Myocyte (in vitro differentiated cells): Measurements from ENCODE around the gene FURIN. TPM values are rescaled to one million over a fixed set of nuclear protein-coding genes. Genes with fewer than 3 reads are reported as not detected.
"Not testable (repeated sequence)": the region's sequence is repeated elsewhere in the genome, so short reads cannot be mapped to it uniquely, and the experiment has no call there.

ENCODE experiments used
- DNase-seq: peaks from one replicate; pipeline ENCODE4 v3.0.0-alpha.2; 2012; ENCODE audit warnings: low read depth
- polyA plus RNA-seq: library from polyadenylated mRNA; unstranded; fragments of >200 nt; gene quantifications from one replicate; pipeline ENCODE4 v1.2.1, GENCODE V29; 2012; ENCODE audit warnings: missing spikeins
- total RNA-seq: library from RNA; depleted of rRNA; stranded (reverse); fragments of >200 nt; gene quantifications from 2 replicates; pipeline ENCODE4 v1.2.3, GENCODE V29; 2014

The FURIN gene
- 38.5 and 42.1 TPM in 2 replicates for total RNA-seq
- polyA plus RNA-seq, result 51.1 TPM

DNA sequence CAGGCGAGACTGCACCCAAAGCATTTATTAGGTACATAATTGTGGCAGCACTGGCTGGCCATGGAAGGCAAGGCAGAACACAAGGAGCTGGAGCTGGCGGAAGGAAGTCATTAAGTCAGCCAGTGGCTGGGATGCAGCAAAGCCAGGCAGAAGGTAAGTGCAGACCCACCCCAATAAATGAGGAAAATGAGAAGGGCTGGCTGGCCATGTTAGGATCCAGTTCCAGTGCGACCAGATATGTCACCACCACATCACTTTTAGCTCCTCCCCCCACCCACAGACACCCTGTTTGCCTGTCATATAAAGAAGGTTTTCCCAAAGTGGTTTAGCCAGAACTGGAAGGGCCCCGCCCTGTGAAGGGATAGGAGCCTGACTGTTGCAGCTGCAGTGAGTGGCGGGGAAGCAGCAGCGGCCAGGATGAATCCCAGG, at the start of gene FURIN:
Gene FURIN (plus strand): TSS at position 328 of the 429 bp plus-strand sequence. CDS start 7,153 bp downstream, outside the sequence.
- peak; percentile 50 for DNase-seq

DNA sequence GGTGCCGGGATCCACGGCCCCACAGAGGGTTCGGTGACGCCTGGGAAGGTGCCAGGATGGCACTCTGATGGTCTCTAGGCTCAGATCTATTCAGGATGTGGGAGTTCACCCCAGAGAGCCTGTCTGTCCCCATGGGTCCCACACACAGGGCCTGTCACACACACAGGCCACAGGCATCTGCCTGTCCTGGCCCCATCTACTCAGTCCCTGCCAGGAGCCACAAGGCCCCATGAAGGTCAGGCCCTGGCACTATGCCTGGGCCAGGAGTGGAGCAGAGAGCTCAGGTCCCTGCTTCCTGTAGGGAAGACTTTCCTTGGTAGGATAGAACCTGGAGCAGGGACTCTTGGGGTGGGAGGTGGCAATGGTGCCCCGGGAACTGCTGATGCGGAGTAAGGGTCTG, 49.0 kb upstream of the FURIN start:
- peak; percentile 82 for DNase-seq

DNA sequence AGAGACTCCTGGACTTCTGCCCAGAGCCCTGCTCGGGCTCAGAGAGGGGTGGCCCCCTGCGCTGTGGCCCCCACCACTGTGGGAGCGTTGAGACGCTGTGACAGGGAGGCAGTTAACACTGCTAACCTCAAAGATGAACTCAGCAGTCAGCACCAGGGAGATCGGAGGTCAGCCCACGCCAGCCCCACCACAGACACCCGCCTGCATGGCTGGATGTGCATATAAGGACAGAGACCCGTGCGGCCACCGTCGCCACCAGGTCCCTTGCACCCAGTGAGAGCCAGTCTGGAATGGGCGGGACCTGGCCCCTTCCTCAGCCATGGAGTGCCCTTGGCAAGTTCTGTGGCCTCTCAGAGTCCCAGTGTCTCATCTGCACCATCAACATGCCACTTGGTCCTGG, 48.5 kb upstream of the FURIN start:
- peak; percentile 15 for DNase-seq

DNA sequence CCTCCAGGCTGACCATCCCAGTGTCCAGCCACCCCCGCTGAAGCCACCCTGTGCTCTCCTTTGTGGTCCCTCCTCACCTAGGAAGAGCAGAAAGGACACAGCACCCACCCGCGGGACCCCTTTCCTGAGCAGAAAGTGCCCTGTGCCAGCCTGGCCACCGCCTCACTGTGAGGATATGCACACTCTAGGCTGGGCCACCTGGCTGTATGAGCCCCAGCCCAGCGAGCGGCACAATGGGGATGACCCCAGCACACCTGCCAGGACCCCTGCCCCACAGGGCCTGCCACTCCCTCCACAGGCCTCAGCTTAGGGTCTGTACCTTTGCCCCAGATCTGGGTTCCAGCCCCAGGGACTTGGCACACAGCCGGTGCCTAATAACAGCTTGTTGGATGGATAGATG, 47.9 kb upstream of the FURIN start:
- DNase-seq, result no peak

DNA sequence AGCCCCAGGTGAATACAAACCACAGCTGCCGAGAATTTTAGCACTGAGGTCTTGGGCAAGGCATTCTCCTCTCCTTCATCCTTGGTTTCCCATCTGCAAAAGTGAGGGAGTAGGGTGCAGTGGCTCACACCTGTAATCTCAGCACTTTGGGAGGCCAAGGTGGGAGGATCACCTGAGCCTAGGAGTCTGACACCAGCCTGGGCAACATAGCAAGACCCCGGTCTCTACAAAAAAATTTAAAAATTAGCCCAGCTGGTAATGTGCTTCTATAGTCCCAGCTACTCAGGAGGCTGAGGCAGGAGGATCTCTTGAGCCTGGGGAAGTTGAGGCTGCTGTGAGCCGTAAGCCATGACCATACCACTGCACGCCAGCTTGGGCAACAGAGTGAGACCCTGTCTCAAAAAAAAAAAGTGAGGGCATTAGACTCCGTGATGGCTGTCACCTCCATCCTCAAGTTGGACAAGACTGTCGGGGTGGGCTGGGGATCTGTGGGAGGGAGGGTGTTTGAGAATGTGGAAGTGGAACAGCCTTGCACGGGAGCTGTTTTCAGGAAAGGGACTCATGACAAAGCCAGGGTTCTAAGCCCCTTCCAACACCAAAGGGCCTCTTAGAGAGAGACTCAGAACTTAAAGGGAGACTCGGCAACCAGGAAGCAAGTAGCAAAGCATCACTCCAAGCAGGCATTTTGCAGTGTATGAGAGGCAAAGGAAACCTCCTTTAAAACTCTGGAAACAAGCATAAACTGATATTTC, 46.0 kb upstream of the FURIN start:
- DNase-seq, result no peak

DNA sequence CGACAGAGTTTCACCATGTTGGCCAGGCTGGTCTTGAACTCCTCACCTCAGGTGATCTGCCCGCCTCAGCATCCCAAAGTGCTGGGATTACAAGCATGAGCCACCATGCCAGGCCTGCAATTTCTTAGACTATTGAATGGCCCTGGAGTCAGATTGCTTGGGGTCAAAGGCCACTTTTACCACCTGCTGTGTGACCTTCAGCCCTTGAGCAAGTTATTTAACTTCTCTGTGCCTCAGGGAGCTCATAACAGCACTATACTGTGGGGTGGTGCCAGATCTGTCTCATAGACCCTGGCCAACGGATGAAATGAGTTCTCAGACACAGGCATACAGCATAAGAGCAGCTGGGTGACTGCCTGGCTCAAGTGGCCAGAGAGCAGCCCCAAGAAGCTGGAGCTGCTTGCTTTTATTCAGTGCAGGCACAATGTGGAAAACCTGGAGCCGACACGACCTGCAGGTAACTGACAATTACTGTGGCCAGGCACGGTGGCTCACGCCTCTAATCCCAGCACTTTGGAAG, 44.9 kb upstream of the FURIN start:
- DNase-seq, result no peak

DNA sequence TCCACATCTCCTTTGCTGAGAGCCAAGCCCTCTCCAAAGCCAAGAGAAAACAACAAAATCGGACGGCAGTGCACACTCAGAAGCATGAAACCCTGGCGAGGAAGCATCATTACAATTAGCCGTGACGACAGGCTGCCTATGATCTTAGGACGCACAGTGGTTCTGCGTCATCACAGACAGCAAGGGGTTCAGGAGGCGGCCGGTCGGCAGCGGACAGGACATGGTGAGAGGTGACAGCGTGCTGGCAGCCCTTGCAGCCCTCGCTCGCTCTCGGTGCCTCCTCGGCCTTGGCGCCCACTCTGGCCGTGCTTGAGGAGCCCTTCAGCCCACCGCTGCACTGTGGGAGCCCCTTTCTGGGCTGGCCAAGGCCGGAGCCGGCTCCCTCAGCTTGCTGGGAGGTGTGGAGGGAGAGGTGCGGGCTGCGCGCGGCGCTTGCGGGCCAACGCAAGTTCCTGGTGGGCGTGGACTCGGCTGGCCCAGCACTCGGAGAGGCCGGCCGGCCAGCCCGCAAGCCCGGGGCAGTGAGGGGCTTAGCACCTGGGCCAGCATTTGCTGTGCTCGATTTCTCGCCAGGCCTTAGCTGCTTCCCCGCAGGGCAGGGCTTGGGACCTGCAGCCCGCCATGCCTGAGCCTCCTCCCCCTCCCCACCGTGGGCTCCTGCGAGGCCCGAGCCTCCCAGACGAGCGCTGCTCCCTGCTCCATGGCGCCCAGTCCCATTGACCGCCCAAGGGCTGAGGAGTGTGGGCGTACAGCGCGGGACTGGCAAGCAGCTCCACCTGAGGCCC, 43.1 kb upstream of the FURIN start:
- not testable (repeated sequence) for DNase-seq

DNA sequence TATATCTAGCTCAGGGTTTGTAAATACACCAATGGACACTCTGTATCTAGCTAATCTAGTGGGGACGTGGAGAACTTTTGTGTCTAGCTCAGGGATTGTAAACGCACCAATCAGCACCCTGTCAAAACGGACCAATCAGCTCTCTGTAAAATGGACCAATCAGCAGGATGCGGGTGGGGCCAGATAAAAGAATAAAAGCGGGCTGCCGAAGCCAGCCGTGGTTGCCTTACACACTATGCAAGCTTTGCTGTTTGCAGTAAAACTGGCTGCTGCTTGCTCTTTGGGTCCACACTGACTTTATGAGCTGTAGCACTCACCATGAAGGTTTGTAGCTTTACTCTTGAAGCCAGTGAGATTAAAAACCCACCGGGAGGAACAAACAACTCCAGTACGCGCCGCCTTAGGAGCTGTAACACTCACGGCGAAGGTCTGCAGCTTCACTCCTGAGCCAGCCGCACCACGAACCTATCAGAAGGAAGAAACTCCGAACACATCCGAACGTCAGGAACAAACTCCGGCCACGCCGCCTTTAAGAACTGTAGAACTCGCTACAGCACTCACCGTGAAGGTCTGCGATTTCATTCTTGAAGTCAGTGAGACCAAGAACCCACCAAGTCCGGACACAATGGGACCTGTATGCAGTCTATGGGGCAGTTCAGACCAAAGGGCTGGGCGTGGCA, 42.0 kb upstream of the FURIN start:
- DNase-seq, result not testable (repeated sequence)

DNA sequence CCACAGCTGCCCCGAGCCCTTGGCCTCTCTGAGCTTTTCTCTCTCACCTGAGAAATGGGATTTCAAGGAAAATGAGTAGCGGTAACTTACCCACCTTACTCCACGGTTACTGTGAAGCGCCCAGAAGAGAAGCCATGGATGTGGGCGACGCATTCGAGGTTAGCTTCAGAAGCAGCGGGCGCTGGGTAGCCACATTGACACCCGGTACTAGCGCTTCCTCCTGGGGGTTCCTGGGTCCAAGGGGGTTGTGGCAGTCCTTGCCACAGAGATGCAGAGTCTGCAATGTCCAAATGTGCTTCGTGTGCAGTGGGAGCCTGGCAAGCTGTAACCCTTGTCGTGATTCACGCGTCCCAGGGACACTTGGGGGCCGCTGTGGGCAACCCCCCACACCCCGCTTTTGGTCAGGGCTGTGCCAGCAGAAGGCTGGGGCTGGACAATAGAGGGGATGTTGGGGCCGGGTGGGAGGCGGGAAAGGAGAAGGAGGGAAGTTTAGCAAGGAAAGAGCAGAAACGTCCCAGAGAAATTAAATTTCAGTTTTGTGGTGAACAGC, 41.4 kb upstream of the FURIN start:
- DNase-seq, result no peak

DNA sequence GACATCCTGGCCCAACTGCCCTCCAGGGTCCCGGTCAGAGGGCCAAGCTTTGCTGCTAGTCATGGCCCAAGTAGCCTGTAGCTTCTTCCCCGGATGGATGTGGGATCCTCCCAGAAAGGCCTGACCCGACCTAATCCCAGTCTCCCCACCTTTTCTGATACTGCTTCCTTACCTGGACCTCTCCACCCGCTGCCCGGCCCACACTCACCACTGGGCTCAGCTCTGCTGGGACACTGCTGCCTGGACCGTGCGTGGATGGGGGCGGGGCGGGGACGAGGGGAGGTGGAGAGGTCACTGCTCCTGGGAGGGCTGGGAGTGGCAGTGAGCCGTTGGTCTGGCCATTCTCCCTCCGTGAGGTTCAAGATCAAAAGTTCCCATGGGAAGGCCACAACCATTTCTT, 40.3 kb upstream of the FURIN start:
- no peak for DNase-seq

DNA sequence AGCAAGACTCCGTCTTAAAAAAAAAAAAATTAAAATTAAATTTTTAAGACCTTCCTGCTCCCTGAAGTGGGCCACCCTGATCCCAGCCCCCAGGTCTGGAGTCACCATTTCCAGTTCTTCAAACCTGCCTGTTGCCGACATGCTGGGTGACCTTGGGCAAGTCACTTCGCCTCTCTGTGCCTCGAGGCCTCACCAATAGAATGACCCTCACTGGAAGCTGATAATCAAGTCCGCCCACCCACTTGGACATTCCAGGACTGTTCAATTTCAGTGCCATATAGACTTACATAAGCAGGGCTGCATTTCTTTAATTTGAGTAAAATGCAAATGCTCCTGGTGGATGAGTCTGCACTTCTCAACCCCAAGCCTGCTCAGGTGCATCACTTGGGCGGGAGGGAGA, 39.3 kb upstream of the FURIN start:
- no peak for DNase-seq

DNA sequence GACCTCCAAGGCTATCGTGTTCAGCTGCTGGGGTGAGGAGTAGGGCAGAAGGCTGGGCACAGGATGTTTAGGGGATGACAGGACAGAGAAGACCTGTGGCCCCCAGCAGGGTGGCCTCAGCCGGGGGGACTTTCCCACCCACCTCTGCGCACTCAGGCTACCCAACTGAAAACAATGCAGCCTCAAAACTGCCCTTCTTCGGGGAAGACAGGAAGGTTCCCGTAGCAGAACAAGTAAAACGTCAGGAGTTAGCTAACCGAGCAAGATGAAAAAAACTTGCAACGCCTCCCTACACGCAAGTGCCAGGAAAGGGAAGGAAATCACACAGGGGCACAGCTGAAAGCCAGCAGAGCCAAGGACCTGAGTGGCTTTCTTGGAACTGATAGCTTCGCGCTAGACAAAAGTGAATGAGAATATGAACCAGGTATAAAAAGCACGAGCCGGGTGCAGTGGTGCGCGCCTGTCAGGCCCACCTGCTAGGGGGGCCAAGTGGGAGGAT, 38.4 kb upstream of the FURIN start:
- DNase-seq, result no peak

DNA sequence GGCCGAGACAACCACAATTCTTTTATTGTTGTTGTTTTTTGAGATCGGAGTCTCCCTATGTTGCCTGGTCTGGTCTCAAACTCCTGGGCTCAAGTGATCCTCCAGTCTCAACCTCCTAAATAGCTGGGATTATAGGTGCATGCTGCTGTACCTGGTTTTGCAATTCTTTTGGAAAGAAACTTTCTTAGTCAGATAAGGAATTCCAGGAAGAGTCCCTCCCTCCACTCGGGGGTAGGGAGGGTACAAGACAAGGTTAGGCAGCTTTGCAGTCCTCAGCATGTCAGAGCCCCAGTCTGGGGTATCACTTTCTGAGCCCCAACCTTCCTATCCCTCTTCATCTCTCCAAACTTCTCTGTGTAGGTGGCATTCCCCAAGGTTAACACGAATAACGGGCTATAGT, 33.8 kb upstream of the FURIN start:
- DNase-seq, result no peak

DNA sequence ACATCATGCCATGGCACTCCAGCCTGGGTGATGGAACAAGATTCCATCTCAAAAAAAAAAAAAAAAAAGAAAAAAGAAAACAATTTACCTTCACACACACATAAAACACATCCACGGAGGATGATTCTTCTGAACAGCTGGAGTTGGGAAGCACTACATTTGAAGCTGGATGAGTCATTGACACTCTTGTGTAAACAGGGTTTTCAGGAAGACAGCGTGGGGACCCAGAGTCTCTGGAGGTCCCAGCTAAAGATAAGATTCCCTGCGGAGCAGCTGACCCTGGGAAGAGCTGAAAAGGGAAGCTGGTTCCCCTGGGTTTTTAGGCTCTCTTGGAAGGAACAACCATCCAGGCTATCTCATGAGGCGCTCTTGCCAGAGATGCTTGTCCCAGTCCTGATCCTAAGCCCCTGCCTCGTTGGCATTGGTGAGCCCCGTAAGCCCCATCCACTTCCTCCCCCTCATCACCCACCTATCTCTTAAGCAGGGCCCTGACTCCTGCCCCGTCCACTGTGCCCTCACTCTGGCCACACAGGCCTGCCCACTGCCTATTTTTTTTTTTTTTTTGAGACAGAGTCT, 32.0 kb upstream of the FURIN start:
- peak; percentile 83 for DNase-seq

DNA sequence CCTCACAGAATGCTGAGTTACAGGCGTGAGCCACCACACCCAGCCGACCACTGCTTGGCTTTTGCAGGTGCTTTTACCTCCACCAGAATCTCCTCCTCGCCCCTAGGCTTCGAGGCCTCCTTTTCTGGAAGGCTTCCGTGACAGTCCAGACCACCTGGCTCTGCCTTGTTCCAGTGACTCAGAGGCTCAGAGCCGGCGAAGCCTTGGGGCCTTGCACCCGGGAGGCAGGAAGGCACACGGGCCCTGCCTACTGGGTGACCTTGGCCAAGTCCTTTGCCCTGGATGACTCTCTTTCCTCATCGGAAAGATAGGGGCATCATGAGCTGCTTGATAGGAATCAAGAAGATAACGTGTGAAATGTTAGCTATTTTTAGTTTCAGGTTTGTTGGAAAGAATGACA, 31.3 kb upstream of the FURIN start:
- no peak for DNase-seq

DNA sequence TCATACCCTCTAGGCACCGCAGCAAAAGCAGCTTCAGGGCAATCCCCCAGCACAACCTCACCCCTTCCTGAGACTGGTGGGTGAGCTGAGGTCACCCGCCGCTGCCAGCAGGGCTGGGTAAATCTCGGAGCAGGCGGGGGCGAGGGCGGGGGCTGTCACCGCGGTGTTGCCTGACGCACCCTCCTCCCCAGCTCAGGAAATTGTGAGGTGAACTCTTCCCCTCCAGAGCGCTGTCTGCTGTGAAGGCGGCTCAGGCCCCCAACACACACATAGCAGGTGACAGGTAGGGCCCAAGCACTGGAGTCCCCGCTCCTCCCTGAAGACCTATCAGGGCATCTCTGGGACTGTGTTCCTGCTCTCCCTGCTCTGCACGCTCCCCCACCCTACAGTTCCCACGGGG, 30.2 kb upstream of the FURIN start:
- no peak for DNase-seq

DNA sequence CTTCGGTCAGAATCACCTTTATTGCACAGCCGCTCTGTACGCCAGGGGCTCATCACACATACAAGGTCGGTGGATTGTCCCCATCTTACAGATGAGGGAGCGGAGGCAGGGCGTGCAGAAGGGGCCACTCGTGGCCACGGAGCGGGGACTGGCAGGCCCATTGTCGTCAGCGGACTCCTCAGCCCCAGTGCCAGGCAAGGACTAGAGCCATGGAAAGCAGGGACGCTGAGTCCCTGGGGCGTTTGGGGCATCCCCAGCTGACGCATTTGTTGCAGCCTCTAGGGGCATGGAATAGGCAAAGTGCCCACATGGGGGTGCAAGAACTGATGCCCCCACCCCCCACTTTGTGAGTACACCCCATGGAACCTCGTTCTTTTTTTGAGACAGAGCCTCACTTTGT, 29.8 kb upstream of the FURIN start:
- no peak for DNase-seq

DNA sequence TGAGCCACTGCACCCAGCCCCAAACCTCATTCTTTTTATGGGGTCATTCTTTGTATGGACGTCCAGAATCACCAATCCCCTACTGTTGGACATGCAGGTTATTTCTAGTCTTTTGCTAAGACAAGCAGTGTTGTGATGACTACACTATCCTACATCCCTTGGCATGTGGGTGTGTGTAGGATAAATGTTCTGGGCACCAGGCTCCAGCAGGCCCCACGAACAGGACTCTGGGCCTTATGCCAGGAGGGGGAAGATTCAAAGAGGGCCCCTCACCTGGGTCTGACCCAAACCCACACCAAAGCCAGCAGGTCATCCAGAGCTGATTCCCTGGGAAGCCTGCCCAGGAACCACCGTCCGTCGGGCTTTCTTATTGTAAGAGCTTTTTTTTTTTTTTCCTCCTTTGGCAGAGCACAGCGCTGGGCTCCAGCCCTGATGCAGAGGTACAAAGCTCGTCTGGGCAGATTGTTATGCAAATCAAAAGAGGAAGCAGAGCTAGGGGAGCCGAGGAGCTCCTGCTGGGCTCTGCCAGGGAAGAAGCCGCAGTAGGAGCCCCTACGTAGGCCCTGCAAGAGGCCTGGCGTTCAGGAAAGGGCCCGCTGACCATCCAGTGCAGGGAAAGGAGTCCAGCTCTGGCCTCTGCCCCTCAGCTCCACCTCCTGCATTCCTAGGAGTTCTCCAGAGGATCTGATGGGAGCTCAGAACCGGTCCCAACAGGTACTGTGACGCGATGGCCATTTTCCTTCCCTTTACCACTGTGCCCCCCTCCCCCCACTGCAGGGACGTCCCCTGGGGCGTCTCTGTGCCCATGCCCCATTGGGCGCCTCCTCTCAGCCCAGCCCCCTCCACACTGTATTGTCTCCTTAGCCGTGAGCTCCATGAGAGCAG, 29.0 kb upstream of the FURIN start:
- no peak for DNase-seq

DNA sequence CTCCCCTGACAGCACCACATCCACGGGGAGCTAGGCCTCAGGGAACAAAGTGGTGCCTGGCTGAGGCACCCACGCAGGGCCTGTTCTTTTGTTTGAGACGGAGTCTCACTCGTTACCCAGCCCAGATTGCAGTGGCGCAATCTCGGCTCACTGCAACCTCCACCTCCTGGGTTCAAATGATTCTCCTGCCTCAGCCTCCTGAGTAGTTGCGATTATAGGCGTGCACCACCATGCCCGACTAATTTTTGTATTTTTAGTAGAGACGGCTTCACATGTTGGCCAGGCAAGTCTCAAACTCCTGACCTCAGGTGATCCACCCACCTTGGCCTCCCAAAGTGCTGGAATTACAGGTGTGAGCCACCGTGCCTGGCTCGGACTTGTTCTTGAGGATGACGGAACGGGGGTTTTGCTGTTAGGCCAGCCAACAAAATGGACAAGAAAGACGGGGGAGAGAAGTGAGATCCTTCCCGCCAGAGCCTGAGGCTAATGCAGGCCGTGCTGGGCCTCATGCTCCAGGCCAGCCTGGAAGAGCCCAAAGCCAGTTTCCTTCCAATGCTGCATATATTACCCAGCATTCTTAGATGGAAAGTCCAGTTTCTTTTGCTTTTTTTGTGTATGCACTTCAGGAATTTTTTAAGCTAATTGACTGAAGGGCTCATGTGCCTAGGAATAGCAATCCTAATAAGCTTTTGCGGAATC, 28.1 kb upstream of the FURIN start:
- DNase-seq, result no peak
